NCI-H146 treated with DMSO at 0.1 percent for 48 hours (cell line): ENCODE results near the gene ERP29.
A peak's percentile ranks its signal among the peaks of the same experiment; 100 is the strongest.
"Not testable (repeated sequence)": the region's sequence is repeated elsewhere in the genome, so short reads cannot be mapped to it uniquely, and the experiment has no call there.

Experiments used
- DNase-seq: peaks from one replicate; lab custom pipeline; 2025; ENCODE audit not compliant: unreplicated experiment; lab: John Stamatoyannopoulos, UW

ERP29 gene

DNA sequence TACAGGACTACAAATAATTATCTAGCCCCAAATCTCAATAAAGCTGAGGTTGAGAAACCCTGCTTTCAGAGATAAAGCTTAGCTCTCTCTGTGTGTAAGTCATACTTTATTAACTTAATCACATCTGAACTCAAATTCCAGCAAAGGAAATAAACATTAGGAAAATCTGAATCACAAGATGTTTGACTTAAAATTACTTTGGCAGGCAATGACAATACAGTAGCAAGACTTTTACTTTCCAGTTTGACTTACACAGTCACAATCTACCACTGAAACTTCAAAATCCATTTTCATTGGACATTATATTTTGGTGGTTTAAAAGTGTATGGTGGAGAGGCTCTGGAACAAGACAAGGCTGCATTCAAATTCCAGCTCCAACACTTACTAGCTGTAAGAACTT lies 11.7 kb upstream of the ERP29 start:
- DNase-seq, result no peak

DNA sequence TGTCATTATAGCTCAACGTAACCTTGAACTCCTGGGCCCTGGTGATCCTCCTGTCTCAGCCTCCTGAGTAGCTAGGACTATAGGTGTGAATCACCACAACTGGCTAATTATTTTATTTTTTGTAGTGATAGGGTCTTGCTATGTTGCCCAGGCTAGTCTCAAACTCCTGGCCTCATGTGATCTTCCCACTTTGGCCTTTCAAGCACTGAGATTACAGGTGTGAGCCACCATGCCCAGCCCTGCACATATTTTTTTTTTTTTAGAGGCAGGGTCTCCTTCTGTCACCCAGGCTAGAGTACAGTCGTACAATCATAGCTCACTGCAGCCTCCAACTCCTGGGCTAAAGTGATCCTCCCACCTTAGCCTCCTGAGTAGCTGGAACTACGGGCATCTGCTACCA lies 9.2 kb upstream of the ERP29 start:
- no peak for DNase-seq

DNA sequence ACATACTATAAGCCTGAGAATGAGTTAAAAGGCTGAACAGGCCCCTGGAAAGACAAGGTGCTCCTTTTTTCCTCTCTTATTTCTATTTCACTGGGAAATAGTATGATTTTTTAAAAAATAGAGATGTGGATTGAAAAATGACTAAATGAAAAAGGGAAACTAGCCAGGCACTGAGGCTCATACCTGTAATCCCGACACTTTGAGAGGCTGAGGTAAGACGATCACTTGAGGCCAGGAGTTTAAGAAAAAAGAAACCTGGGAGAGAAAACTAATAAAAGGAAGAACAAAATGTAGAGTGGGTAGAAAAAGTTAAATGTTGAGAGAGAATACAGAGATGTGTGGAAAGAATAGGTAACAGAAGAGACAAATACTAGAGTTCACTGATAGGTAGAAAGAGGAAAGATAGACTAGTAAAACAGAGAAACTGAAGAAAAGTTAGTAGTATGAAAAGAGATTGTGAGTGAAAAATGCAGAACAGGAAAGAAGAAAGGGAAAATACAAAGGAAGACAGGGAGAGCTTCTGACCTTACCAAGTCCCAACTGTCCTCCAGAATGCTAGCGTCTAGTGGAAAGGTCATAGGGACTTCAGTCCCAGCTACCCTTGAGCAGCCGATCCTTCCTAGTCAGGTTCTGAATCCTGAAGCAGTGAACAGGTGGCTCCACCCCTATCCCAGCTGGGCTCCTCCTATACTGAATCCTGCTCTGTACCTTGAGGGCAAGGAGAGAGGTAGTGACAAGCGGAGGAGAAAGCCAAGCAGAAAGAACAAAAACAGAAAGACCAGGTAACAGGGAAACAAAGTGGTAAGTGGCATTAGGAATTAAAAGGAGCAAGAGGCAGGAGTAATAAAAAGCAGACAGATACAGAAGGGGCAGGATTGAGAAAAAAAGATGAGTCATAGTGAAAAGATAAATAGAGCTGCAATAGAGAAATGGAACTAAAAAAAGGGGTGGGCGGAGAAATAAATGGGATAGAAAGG lies 7.5 kb upstream of the ERP29 start:
- DNase-seq, result peak; percentile 23

DNA sequence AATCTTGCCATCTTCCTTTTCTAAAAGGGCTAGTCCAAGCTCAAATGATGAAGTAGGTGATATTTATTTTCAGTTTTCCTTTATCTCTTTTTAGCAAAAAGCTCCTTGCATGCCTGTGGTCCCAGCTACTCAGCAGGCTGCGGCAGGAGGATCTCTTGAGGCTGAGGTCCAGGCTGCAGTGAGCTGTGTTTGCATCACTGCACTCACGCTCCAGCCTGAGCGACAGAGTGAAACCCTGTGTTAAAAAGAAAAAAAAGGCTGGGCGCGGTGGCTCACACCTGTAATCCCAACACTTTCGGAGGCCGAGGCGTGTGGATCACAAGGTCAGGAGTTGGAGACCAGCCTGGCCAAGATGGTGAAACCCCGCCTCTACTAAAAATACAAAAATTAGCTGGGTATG lies 5.3 kb upstream of the ERP29 start:
- no peak for DNase-seq

DNA sequence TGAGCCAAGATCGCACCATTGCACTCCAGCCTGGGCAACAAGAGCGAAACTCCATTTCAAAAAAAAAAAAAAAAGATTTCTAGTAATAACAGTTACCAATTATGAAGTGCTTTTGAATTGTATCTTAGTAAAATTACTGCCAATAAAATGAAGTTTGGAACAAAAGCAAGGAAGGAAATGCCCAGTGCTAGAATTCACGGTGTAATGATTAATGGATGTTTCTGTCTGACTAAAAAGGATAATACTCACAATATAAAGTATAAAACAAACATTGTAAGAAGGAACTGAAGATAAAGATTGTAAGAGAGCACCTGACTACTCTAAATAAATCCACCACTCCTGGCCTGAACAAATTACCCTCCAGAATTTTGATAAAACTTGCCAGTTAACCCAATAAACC lies 4.3 kb upstream of the ERP29 start:
- DNase-seq, result no peak

DNA sequence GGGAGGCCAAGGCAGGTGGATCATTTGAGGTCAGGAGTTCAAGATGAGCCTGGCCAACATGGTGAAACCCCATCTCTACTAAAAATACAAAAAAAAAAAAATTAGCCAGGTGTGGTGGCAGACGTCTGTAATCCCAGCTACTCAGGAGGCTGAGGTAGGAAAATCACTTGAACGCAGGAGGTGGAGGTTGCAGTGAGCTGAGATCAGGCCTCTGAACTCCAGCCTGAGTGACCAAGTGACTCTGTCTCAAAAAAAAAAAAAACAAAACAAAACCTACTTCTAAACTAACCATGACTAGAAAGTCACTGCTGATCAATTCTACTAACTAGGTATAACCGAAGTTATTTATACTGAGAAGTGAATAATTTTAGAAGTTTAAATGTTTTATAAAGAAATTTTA lies 3.6 kb upstream of the ERP29 start:
- not testable (repeated sequence) for DNase-seq

DNA sequence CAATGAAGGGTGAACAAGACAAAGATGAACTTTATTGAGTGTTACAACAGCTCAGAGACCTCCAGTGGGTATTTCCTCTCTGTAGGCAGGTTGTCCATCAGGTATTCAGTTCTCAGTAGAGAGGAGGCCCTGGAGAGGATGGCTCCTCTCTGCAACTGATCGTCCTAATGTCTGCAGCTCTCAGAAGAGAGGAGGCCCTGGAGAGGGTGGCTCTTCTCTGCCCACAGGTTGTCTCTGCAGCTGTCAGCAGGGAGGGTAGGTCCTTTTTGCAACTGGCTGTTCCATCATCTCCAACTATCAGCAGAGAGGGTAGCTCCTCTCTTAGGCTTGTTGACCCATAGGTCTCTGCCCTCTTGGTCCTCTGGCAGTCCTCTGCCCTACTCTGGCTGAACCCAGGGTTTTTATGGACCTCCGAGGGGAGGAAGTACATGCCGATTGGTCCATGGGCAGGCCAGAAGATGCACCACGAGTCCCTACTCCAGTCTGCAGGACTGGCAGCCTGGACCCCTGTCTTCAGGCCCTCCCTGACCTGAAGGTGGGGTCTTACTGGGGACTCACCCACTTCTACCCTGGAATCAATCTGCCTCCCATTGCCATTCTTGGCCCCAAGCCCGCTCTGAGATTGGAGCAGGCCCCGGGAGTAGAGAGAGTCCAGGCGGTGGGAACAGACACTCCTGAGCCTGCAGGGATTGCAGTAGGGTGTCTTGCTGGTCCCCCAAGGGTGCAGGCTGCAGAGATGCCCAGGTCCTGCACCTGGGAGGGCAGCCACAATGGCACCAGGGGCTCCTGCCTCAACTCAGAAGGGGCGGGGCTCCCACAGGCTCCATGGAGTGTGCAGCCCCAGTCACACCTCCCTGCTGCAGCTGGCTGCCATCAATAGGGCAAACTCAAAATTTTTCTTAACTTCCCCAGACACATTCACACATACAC lies 2.5 kb upstream of the ERP29 start:
- DNase-seq, result no peak

DNA sequence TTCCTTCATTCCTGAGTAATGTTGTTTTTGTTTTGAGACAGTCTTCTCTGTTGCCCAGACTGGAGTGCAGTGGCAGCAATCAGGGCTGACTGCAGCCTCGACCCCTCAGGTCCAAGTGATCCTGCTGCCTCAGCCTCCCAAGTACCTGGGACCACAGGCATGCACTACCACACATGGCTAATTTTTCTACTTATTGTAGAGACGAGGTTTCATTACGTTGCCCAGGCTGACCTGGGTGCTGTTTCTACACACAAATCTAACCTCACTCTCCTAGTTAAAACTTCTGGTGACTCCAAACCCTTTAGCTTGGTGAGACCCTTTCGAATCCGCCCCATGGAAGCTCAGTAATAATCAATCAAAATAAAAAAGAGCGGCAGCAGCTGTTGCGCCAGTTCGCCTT lies 1.5 kb upstream of the ERP29 start:
- DNase-seq, result no peak

DNA sequence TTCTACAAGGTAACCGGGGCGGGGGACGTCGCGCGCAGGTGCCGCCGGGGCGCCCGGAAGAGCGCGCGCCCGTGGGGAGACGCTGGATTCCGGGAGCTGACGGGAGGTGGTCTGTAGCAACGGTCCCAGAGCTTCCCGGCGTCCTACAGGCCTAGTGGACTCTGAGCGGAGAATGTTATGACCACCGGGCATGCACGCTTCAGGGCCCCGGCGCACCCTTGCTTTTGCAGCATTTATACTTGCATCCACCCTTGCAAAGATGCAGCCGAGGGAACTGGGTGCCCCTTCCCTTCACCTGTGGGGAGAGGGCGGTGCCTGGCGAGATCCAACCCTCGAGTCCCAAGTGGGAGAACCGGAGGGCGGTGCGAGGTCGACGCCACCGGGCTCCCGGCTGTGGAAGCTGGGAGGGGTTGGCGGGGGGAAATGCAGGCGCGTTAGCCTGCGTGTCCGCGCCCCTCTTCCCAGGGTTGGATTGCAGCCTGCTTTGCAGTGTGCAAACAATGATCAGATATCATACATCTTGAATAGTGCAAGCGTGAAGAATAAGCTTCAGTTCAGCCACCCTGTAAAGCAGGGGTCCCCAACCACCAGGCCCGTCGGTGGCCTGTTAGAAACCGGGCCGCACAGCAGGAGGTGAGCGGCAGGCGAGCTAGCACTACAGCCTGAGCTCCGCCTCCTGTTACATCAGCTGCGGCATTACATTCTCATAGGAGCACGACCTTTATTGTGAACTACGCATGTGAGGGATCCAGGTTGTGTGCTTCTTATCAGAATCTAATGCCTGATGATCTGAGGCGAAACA lies 576 bp downstream of the ERP29 start:
- DNase-seq, result peak; percentile 73

DNA sequence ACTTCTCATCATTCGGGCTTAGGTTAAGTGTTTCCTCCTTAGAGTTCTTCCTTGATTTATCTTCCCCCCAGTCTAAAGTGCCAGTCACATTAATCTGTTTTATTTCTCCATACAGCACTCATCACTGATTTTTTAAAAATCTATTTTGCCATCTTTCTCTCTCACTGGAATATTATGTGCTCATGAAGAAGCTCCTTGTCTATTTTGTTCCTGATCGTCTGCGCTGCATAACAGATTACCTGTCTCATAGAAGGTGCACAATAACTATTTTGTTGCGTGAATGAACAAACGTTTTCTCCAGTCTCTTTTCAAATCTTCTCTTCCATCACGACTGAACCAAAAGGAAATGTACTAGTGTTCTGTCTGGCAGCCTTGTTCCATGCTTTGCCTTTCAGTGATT lies 2.7 kb downstream of the ERP29 start:
- DNase-seq, result no peak

DNA sequence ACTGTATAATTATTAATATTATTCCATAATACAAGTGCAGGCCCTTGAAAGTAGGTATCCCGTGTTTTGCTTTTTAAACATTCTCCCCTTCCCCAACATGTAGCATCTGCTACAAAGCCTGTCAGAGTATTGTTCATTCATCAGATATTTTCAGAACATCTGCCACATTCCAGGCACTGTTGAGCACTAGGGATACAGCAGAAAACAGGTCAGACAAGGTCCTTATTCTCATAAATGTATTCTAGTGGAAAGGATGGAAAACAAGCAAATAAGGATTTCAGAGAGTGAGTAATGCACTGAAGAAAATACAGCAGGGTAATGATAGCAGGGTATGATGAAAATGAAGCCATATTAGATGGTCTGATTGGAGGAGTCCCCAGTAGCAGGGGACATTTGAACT lies 3.8 kb downstream of the ERP29 start:
- no peak for DNase-seq

DNA sequence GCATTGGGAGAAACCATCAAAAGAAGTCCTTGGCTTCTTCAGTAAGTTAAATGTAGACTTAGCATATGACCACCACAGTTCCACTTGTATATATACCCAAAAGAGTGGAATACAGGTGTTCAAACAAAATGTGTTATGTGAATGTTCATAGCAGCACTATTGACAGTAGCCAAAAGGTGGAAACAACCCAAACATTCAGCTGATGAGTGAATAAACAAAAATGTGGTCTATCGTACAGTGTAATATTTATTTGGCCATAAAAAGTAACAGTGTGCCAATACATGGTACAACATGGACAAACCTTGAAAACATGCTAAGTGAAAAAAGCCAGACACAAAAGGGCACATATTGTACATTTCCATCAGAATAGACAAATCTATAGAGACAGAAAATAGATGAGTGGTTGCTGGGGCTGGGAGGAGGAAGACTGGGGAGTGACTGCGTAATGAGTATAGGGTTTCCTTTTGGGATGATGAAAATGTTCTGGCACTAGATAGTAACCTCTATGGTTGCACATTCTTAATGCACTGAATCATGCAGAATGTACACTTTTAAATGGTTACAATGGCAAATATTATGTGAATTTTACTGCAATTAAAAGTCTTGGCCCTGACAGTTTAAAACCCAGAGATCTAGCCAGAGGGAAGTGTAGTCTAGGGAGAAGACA lies 5.5 kb downstream of the ERP29 start:
- DNase-seq, result no peak

DNA sequence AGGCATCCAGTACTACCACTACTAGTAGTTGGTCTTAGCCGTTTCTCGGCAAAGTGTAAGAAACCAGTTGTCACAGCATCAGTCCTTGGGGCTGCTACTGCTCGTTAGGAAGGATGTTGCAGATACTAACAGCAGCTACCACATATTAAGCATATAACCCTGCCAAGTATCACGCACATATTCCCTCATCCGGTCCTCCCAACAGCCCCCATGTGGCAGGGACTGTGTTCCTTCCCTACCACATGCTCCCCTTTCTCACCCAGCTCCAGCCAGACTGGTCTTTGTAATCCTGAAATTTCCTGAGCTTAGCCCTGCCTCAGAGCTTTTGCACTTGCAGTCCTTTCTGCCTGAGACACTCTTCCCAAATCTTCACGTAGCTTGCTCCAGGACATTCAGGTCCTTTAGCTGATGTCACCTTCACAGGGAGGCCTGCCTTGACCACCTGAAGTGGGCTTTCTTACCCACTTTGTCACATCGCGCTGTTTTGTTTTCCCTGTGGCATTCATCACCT lies 7.8 kb downstream of the ERP29 start:
- no peak for DNase-seq

DNA sequence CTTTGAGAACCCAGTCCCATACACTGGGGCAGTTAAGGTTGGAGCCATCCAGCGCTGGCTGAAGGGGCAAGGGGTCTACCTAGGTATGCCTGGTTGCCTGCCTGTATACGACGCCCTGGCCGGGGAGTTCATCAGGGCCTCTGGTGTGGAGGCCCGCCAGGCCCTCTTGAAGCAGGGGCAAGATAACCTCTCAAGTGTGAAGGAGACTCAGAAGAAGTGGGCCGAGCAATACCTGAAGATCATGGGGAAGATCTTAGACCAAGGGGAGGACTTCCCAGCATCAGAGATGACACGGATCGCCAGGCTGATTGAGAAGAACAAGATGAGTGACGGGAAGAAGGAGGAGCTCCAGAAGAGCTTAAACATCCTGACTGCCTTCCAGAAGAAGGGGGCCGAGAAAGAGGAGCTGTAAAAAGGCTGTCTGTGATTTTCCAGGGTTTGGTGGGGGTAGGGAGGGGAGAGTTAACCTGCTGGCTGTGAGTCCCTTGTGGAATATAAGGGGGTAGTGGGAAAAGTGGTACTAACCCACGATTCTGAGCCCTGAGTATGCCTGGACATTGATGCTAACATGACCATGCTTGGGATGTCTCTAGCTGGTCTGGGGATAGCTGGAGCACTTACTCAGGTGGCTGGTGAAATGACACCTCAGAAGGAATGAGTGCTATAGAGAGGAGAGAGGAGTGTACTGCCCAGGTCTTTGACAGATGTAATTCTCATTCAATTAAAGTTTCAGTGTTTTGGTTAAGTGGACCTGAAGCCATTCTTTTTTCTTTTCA lies 9.2 kb downstream of the ERP29 start:
- no peak for DNase-seq

DNA sequence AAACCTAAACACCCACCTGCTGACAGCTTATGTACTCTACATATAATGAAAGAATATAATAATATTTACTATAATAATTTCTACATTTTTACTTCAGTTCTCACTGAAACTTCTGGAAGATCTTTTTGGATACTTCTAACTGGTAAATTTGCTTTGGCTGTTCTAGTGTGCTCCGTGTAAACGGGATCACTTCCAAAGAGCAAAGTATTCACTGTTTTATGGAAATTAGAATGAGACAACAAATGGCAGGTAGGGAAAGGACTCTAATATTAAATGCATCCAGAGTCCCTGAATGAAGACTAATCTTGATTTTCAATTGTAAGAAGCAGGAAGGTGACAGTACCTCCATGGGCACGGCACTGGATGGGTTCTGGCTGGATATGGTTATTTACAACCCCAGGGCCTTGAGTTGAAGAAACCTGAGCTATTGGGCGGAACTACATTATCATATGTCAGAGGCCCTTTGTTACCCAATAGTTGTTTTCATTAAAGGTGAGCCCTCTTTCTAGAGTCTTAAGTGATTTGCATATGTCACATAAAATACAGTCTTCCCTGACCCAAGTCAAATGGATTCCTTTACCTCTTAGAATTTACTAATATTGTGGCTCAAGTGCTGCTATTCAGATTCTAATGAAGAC lies 10.7 kb downstream of the ERP29 start:
- DNase-seq, result no peak

DNA sequence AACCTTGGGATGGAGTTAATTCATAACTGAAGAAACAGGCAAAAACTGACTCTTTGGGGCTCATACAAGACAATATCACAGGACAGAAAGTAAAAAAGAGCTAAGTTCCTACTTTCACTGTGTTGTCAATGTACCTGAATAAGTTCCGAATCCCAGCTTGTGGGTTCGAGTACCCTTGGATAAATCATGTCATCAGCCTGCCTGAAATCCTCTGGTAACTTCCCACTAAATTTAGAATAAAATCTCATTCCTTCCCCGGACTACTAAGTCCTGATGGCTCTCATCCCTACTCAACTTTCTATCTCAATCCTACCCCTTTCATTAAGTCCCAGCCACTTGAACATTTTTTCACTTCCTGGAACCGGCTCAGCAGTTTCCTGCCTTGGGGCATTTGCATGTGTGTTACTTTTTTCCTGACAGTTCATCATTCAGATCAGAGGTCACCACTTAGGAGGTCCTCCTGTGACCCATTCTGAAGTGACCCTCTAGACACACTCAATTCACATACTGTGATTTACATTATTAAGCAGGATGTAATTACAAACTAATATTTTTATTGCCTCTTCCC lies 12.7 kb downstream of the ERP29 start:
- no peak for DNase-seq

DNA sequence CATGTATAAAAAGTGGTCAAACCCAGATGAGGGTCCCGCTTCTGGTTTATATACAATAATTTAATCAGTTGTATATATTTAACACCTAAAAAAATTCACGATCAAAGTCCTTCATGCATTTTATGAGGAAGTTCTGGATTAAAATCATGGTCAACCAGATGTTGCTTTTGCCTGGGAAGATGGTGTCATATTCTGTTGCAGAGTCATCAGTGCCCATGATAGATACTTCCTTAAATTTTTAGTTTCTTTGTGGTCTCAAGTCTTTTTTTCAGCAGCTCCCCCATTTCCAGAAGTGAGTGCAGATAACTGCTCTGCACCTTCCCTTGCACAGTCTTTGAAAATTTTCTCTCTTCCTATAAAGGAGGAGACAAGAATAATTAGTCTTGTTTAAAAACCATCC lies 16.1 kb downstream of the ERP29 start:
- no peak for DNase-seq

DNA sequence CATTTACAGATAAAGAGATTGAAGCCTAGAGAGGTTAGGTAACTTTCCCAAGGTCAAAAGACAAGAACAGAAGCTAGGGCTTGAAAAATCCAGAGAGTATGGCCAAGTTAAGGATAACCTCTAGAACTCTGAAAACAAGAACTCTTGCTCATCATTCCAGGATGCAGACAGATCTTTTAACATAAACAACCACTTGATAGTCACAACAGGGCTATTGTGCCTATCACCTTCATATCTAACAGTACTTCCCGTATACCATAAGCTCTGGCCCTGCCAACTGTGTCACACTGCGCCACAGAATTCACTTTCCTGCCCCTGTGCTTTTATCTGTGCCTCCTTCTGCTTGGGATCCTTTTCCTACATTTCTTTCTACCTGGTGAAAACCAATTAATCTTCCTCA lies 18.2 kb downstream of the ERP29 start:
- DNase-seq, result no peak

DNA sequence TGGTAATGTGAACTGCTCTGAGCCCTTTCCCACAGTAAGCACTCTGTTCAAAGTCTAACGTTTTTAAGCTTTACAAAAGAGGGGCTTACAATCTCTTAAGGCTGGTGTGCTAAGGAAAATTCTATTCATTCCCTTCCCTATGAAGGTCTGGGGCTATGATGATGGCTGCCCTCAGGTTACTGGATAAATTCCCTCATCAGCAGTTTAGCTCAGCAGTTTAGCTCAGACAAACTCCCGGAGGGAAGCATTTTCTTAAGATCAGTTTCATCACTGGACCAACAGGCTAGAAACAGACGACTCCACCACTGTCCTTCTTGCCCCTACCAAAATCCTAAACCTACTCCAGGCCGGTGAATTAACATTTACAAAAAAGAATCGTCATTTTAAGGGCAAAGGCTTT lies 19.1 kb downstream of the ERP29 start:
- DNase-seq, result no peak
